HCT116 (cell line): ENCODE results near the gene BNC2. TPM values are rescaled to one million over a fixed set of nuclear protein-coding genes. Genes with fewer than 3 reads are reported as not detected.

Experiments
- ATAC-seq: fragments of 200-7000 bp; cut with Tn5 transposase; 2 replicates; pipeline ENCODE4 v1.9.1; 2020; ENCODE audit warnings: mild to moderate bottlenecking, moderate library complexity
- BruUV-seq: library from RNA; stranded (reverse); fragments of 400-500 nt; replicated peaks from 2 replicates; lab custom pipeline; 2021; lab: Mats Ljungman, UMichigan
- CTCF ChIA-PET: fragments of 300-600 bp; sonication (Branson Sonifier 250); formaldehyde crosslinking; loops from one replicate; lab custom pipeline; 2021; ENCODE audit warnings: antibody characterized with exemption; lab: Charles Lee
- POLR2A ChIA-PET: fragments of 300-600, 350-600 bp; sonication (Branson Sonifier 250); formaldehyde crosslinking; loops from one replicate; lab custom pipeline; 2021; ENCODE audit warnings: antibody characterized with exemption; lab: Charles Lee
- RAD21 ChIA-PET, 2 experiments: fragments of 300-600 bp; sonication (Branson Sonifier 250); formaldehyde crosslinking; loops; one replicate each; lab custom pipeline; 2023; ENCODE audit warnings: low total read pairs in 2 of 2; ENCODE audit not compliant: uncharacterized antibody in 2 of 2, unreplicated experiment in 2 of 2, low non-redundant PET in 1 of 2; lab: Charles Lee
- DNase-seq: peaks from one replicate; pipeline ENCODE4 v3.0.0-alpha.2; 2010; ENCODE audit warnings: low read depth, low spot score
- H2AFZ ChIP-seq: fragments of 200-600 bp; shearing (Covaris generic), sonication (generic); 2 replicates; pipeline ENCODE4 v1.6.1; 2017; ENCODE audit warnings: low read depth, mixed run types, mixed read lengths, antibody characterized with exemption, low read length; ENCODE audit not compliant: poor library complexity, severe bottlenecking
- H3K27ac ChIP-seq: 2 replicates; pipeline ENCODE4 v1.5.1; 2012; ENCODE audit warnings: low read depth, low read length
- H3K27me3 ChIP-seq: fragments of 200-600 bp; sonication (generic); 2 replicates; pipeline ENCODE4 v1.6.1; 2016; ENCODE audit warnings: mixed run types, low read length, mixed read lengths; ENCODE audit not compliant: insufficient read depth
- H3K36me3 ChIP-seq, 2 experiments: fragments of 200-500 bp in 1 of 2; fragments of 200-600 bp in 1 of 2; sonication (Bioruptor generic) in 1 of 2; sonication (generic) in 1 of 2; 2 replicates each; pipeline versions ENCODE4 v1.5.1 to v1.6.1; 2014 to 2016; ENCODE audit warnings: low read length in 2 of 2, inconsistent platforms in 1 of 2, mixed read lengths in 1 of 2, mixed run types in 1 of 2; ENCODE audit not compliant: insufficient read depth in 2 of 2, control insufficient read depth in 1 of 2
- H3K4me1 ChIP-seq, 2 experiments: fragments of 200-600 bp in 1 of 2; sonication (generic) in 1 of 2; 2 replicates each; pipeline versions ENCODE4 v1.5.1 to v1.6.1; 2012 to 2017; ENCODE audit warnings: low read length in 2 of 2, inconsistent platforms in 1 of 2, mild to moderate bottlenecking in 1 of 2, mixed read lengths in 1 of 2, mixed run types in 1 of 2, moderate library complexity in 1 of 2; ENCODE audit not compliant: insufficient read depth in 2 of 2, control insufficient read depth in 1 of 2
- H3K4me2 ChIP-seq: fragments of 200-600 bp; sonication (generic); 2 replicates; pipeline ENCODE4 v1.6.1; 2017; ENCODE audit warnings: mixed run types, low read length, mixed read lengths
- H3K4me3 ChIP-seq, 2 experiments: fragments of 200-600 bp in 1 of 2; sonication (generic) in 1 of 2; replicated peaks in 1 of 2; 2 replicates each; pipeline ENCODE4 v1.5.1; 2011 to 2016; ENCODE audit warnings: low read length in 2 of 2, control low read depth in 1 of 2, low read depth in 1 of 2, mild to moderate bottlenecking in 1 of 2, mixed read lengths in 1 of 2, mixed run types in 1 of 2
- H3K79me2 ChIP-seq: fragments of 200-600 bp; sonication (generic); 2 replicates; pipeline ENCODE4 v1.6.1; 2017; ENCODE audit warnings: mild to moderate bottlenecking, mixed run types, low read length, moderate library complexity, mixed read lengths; ENCODE audit not compliant: insufficient read depth
- H3K9ac ChIP-seq: fragments of 200-600 bp; sonication (generic); 2 replicates; pipeline ENCODE4 v1.6.1; 2016; ENCODE audit warnings: low read length, mixed read lengths
- H3K9me2 ChIP-seq: fragments of 200-600 bp; sonication (generic), shearing (Covaris generic); 2 replicates; pipeline ENCODE4 v1.6.1; 2017; ENCODE audit warnings: mixed run types, mild to moderate bottlenecking, moderate library complexity; ENCODE audit not compliant: insufficient read depth
- H3K9me3 ChIP-seq, 2 experiments: fragments of 200-500 bp in 1 of 2; fragments of 200-600 bp in 1 of 2; sonication (Bioruptor generic) in 1 of 2; sonication (generic) in 1 of 2; 2 replicates each; pipeline ENCODE4 v1.6.1; 2014 to 2017; ENCODE audit warnings: low read length in 2 of 2, mixed read lengths in 2 of 2, inconsistent platforms in 1 of 2, low read depth in 1 of 2, mild to moderate bottlenecking in 1 of 2, mixed run types in 1 of 2, moderate library complexity in 1 of 2; ENCODE audit not compliant: control insufficient read depth in 1 of 2, insufficient read depth in 1 of 2
- H4K20me1 ChIP-seq: fragments of 200-600 bp; sonication (generic), shearing (Covaris generic); 2 replicates; pipeline ENCODE4 v1.6.1; 2017; ENCODE audit warnings: mixed run types, mild to moderate bottlenecking, moderate library complexity; ENCODE audit not compliant: insufficient read depth
- ATF3 ChIP-seq: IDR thresholded peaks from 2 replicates; pipeline ENCODE4 v1.6.1; 2012
- CEBPB ChIP-seq: IDR thresholded peaks from 2 replicates; pipeline ENCODE4 v1.6.1; 2012; ENCODE audit warnings: low read depth
- EGR1 ChIP-seq: IDR thresholded peaks from 2 replicates; pipeline ENCODE4 v1.6.1; 2012; ENCODE audit warnings: low read depth
- EZH2phosphoT487 ChIP-seq: fragments of 200-600 bp; IDR thresholded peaks from 2 replicates; pipeline ENCODE4 v1.6.1; 2018; ENCODE audit warnings: antibody characterized with exemption, borderline replicate concordance
- FOSL1 ChIP-seq: IDR thresholded peaks from 2 replicates; pipeline ENCODE4 v1.6.1; 2012; ENCODE audit warnings: low read depth
- JUND ChIP-seq: IDR thresholded peaks from 2 replicates; pipeline ENCODE4 v1.6.1; 2012
- POLR2AphosphoS5 ChIP-seq: IDR thresholded peaks from 2 replicates; pipeline ENCODE4 v1.6.1; 2011; ENCODE audit warnings: mild to moderate bottlenecking, low read depth, low read length, moderate library complexity
- RAD21 ChIP-seq: IDR thresholded peaks from 2 replicates; pipeline ENCODE4 v1.6.1; 2012; ENCODE audit warnings: low read depth, mild to moderate bottlenecking
- SIN3A ChIP-seq: IDR thresholded peaks from 2 replicates; pipeline ENCODE4 v1.6.1; 2012; ENCODE audit warnings: low read depth
- ZBTB33 ChIP-seq: IDR thresholded peaks from 2 replicates; pipeline ENCODE4 v1.6.1; 2011; ENCODE audit warnings: mild to moderate bottlenecking, low read length, moderate library complexity; ENCODE audit not compliant: insufficient replicate concordance; ENCODE audit errors: extremely low read depth
- ZNF274 ChIP-seq: fragments of 200-500 bp; sonication (Bioruptor generic); IDR thresholded peaks from 2 replicates; pipeline ENCODE4 v1.6.1; 2014; ENCODE audit warnings: mild to moderate bottlenecking, low read depth, low read length, inconsistent platforms
- intact Hi-C: fragments of 100-400 bp; cut with micrococcal nuclease; formaldehyde crosslinking; loops from 2 replicates; pipeline ENCODE4 v1.10.0; 2022
- total RNA-seq: library from RNA; stranded (reverse); gene quantifications from one replicate; pipeline ENCODE4 v1.2.1, GENCODE V29; 2021; ENCODE audit not compliant: unreplicated experiment

The BNC2 gene
- total RNA-seq, 1 experiment from 2014 or later: 0.37 TPM

DNA sequence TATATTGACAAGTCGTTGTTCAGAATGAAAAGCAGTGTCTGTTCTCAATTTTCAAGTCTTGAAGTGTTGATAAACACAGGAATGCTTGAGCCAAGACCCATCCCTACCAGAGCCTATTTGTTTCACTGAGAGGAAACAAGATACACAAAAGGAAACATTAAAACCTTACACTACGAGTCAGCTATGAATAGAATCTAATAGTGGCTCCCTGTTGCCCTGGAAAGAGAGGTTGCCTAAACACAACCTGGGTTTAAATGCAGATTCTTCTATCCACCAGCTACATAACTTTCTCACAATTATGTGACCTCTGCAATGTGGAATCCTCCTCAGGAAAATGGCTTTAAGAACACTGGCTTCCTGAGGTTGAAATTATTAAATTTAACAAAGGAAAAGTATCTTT is 29.1 kb upstream of the BNC2 start:
- intact Hi-C loops: no loop called here
- Histone ChIP-seq H3K27ac (no peak overlapping the region), H3K4me2 (no peak overlapping the region), H3K4me3 (no peak overlapping the region), H4K20me1 (no peaks in the 10 kb centered on the region), H3K9ac (no peak overlapping the region), H2AFZ (no peak overlapping the region), H3K79me2 (no peaks in the 10 kb centered on the region), H3K36me3 (no peaks in the 10 kb centered on the region)
- no TSS peak for BruUV-seq
- TF ChIP-seq EGR1 (no peak), POLR2AphosphoS5 (no peak), SIN3A (no peak), ATF3 (no peak), CEBPB (no peak), EZH2phosphoT487 (no peak), ZNF274 (no peak), JUND (no peak), FOSL1 (no peak), ZBTB33 (no peak), RAD21 (no peak)
- TF ChIP-seq, all 23 proteins: peak for 0
- Histone ChIP-seq H3K9me3 (no peaks in the 10 kb centered on the region), H3K9me2 (no peaks in the 10 kb centered on the region), H3K27me3 (no peaks in the 10 kb centered on the region), H3K4me1 (no peaks in the 10 kb centered on the region)
- RAD21 ChIA-PET: no interaction called here
- DNase-seq (no peak), ATAC-seq (no peak)
- POLR2A ChIA-PET: no interaction called here
- CTCF ChIA-PET: no interaction called here
